ENCODE results near the gene AK2. TPM values are rescaled to one million over a fixed set of nuclear protein-coding genes. Genes with fewer than 3 reads are reported as not detected.

The AK2 gene
- polyA plus RNA-seq, 2 of the 4 experiments (the other 2 are of a cell fraction) = 164 to 178 TPM

DNA sequence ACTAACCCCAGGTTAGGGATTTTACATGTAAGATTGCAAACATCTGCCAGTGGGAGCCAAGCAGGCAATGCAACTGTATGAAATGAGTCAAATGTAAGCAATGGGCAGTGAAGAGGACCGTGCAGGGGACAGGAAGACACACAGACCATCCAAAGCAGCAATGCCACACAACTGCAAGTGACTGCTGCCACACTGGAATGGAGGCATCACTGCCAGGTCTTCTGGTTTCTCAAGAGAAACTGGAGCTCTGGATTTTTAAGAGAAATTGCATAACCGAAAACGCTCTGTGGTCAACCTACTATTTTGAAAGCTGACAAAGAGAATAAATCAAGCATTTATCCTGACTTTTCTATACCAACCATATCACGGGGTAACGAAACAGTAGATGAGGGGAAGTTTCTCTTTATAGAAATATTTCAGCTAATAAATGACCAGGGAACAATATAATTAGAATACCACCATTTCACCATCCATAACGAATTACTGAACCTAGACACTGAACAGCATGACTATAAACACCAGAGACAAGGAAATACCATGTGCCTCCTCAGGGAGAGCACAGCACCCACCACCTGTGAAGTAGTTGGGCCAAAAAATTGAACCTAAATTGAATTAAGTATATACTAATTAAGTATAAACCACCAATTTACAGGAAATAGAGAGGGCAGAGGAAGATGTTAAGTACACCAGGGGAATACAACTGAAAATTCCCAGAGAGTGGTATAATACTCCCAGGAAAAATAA is 4.4 kb downstream of the AK2 start:
- TF ChIP-seq CHD2 (IDR thresholded peaks at IDR 0.05; ENCODE audit: low read length, partially characterized antibody) (no peak), ZFP36 (IDR thresholded peaks at IDR 0.05; ENCODE audit: borderline replicate concordance, partially characterized antibody) (no peak), CHD4 (IDR thresholded peaks at IDR 0.05; ENCODE audit: borderline replicate concordance) (no peak), MAFK (IDR thresholded peaks at IDR 0.05; ENCODE audit: partially characterized antibody) (no peak), RARB (CRISPR knock-in tag; IDR thresholded peaks at IDR 0.05) (no peak), NPAS2 (CRISPR knock-in tag; IDR thresholded peaks at IDR 0.05; ENCODE audit: borderline replicate concordance) (no peak), GATA3 (IDR thresholded peaks at IDR 0.05; ENCODE audit: borderline replicate concordance) (no peak), KDM1A (IDR thresholded peaks at IDR 0.05; ENCODE audit: low read depth) (no peak), KDM5A (IDR thresholded peaks at IDR 0.05) (no peak), HDAC2 (IDR thresholded peaks at IDR 0.05) (no peak), TFCP2L1 (CRISPR knock-in tag; IDR thresholded peaks at IDR 0.05) (no peak), SMC3 (IDR thresholded peaks at IDR 0.05) (no peak), BHLHE40 (IDR thresholded peaks at IDR 0.05; ENCODE audit: low read depth, low read length) (no peak)
- no peak overlapping the region for H3K27ac ChIP-seq
- ChIA-PET CTCF (interaction anchor here (1.0 to 1.1 kb wide), 2 partner anchors 18 to 23 kb away, joined by 3 to 4 read pairs; no protein-coding TSS in a partner anchor), POLR2A (no interaction called here)
- no peak for FAIRE-seq
- H3K4me2 ChIP-seq = no peak overlapping the region; the same call in 2 of the 3 replicates
- DNase-seq (ENCODE audit: low read depth in 1 of 2, low spot score in 1 of 2) = no peak
- peaks cover 29% of the 10 kb centered on the region for H3K4me1 ChIP-seq
- H3K9me3 ChIP-seq = no peaks in the 10 kb centered on the region
- WGBS (ENCODE audit: missing lambda C conversion rate) = 84% methylated on average over 6 of the region's 6 CpGs
- H3K4me3 ChIP-seq = no peak overlapping the region
- no peak for ATAC-seq

DNA sequence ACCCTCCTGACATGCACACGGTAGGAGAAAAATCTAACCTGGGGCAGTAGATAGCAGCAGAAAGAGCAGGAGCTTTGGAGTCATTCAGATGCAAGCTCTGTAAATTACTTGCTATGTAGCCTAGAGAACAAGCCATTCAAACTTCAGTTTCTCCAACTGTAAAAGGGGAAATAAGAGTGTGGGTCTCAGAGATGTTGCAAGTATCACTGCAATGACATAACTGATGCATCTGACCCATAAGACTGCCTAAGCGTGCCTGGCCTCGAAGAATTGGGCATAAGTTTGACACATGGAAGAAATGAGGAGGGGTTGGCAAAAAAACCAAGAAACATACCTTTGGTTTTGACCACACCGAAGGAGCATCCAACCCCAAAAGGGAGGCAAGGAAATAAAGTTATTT is 5.2 kb downstream of the AK2 start:
- TF ChIP-seq PHF8 (IDR thresholded peaks at IDR 0.05; ENCODE audit: borderline replicate concordance, low read depth) = no peak
- TF ChIP-seq, protein P1, sequence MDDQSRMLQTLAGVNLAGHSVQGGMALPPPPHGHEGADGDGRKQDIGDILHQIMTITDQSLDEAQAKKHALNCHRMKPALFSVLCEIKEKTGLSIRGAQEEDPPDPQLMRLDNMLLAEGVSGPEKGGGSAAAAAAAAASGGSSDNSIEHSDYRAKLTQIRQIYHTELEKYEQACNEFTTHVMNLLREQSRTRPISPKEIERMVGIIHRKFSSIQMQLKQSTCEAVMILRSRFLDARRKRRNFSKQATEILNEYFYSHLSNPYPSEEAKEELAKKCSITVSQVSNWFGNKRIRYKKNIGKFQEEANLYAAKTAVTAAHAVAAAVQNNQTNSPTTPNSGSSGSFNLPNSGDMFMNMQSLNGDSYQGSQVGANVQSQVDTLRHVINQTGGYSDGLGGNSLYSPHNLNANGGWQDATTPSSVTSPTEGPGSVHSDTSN (IDR thresholded peaks at IDR 0.05) = no peak
- no peak for TF ChIP-seq CEBPB (IDR thresholded peaks at IDR 0.05)
- TF ChIP-seq BHLHE40 (IDR thresholded peaks at IDR 0.05; ENCODE audit: low read depth, low read length) = no peak
- no peak for TF ChIP-seq EHF (CRISPR knock-in tag; IDR thresholded peaks at IDR 0.05)
- no peak for TF ChIP-seq JUNB (IDR thresholded peaks at IDR 0.05)
- TF ChIP-seq FOXS1 (CRISPR knock-in tag; IDR thresholded peaks at IDR 0.05) = no peak
- TF ChIP-seq MAZ (IDR thresholded peaks at IDR 0.05; ENCODE audit: borderline replicate concordance, low read depth, low read length) = no peak
- no peak for TF ChIP-seq FOSL2 (IDR thresholded peaks at IDR 0.05)
- TF ChIP-seq FOSL2 (CRISPR knock-in tag; IDR thresholded peaks at IDR 0.05) = no peak
- no peaks in the 10 kb centered on the region for H3K9me3 ChIP-seq
- H3K4me3 ChIP-seq = no peak overlapping the region
- ATAC-seq (no peak), DNase-seq (ENCODE audit: low read depth in 1 of 2, low spot score in 1 of 2) (no peak), FAIRE-seq (no peak)
- CTCF ChIA-PET = interaction anchor here (0.5 to 2.8 kb wide), 4 partner anchors 24 to 98 kb away, joined by 3 to 16 read pairs (median 6); no protein-coding TSS in a partner anchor
- POLR2A ChIA-PET = no interaction called here
- peaks cover 29% of the 10 kb centered on the region for H3K4me1 ChIP-seq
- 89% methylated on average over 4 of the region's 4 CpGs for WGBS (ENCODE audit: missing lambda C conversion rate)
- no peak overlapping the region for H3K4me2 ChIP-seq
- H3K27ac ChIP-seq = no peak overlapping the region

DNA sequence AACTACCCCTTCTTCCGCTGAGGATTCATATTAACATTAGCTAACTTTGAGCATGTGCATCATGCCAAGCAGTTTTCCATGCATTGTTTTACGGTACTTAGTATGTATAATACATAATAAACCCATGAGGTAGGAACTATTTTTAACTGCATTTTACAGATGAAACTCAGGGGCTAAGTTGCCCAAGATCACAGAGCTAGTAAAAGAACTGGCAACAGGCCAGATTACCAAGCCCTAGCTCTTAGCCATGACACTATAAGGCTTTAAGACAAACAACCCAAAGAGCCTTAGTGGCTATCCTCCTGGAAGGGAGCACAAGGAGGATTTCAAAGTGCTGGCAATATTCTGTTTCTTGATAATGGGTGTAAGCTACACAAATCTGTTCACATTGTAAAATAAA is 6.1 kb downstream of the AK2 start:
- CTCF ChIA-PET = interaction anchor here (1.0 to 2.8 kb wide), 5 partner anchors 23 to 100 kb away, joined by 3 to 16 read pairs (median 3); no protein-coding TSS in a partner anchor
- ATAC-seq (no peak), DNase-seq (ENCODE audit: low read depth in 1 of 2, low spot score in 1 of 2) (no peak)

More for the DNA sequence above, 6.1 kb downstream of the AK2 start:
- Histone ChIP-seq H3K4me1 (peaks cover 27% of the 10 kb centered on the region), H3K4me2 (no peak overlapping the region), H3K27ac (no peak overlapping the region), H3K4me3 (no peak overlapping the region), H3K9me3 (no peaks in the 10 kb centered on the region)
- POLR2A ChIA-PET = interaction anchor here (1.0 kb wide), 1 partner anchor 66 kb away, joined by 3 read pairs; the partner anchor contains the start of gene RNF19B
- FAIRE-seq = no peak
- WGBS (ENCODE audit: missing lambda C conversion rate) = 95% methylated on average over 2 of the region's 2 CpGs
- TF ChIP-seq CEBPB (IDR thresholded peaks at IDR 0.05) = no peak
- no peak for TF ChIP-seq RCOR1 (IDR thresholded peaks at IDR 0.05; ENCODE audit: low read depth, low read length)
- no peak for TF ChIP-seq POLR2A (IDR thresholded peaks at IDR 0.05; ENCODE audit: low read length)
- TF ChIP-seq, protein P2, sequence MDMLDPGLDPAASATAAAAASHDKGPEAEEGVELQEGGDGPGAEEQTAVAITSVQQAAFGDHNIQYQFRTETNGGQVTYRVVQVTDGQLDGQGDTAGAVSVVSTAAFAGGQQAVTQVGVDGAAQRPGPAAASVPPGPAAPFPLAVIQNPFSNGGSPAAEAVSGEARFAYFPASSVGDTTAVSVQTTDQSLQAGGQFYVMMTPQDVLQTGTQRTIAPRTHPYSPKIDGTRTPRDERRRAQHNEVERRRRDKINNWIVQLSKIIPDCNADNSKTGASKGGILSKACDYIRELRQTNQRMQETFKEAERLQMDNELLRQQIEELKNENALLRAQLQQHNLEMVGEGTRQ (IDR thresholded peaks at IDR 0.05) = no peak
- TF ChIP-seq FOSB (CRISPR knock-in tag; IDR thresholded peaks at IDR 0.05) = no peak
- TF ChIP-seq CHD4 (IDR thresholded peaks at IDR 0.05; ENCODE audit: borderline replicate concordance) = no peak
- TF ChIP-seq PHF8 (IDR thresholded peaks at IDR 0.05; ENCODE audit: borderline replicate concordance, low read depth) = no peak
- no peak for TF ChIP-seq JUN (IDR thresholded peaks at IDR 0.05)
- TF ChIP-seq, protein P3, sequence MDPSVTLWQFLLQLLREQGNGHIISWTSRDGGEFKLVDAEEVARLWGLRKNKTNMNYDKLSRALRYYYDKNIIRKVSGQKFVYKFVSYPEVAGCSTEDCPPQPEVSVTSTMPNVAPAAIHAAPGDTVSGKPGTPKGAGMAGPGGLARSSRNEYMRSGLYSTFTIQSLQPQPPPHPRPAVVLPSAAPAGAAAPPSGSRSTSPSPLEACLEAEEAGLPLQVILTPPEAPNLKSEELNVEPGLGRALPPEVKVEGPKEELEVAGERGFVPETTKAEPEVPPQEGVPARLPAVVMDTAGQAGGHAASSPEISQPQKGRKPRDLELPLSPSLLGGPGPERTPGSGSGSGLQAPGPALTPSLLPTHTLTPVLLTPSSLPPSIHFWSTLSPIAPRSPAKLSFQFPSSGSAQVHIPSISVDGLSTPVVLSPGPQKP (IDR thresholded peaks at IDR 0.05; ENCODE audit: low read depth, low read length) = no peak
- TF ChIP-seq SMC3 (IDR thresholded peaks at IDR 0.05) = no peak
- no peak for TF ChIP-seq NPAS2 (CRISPR knock-in tag; IDR thresholded peaks at IDR 0.05; ENCODE audit: borderline replicate concordance)

Measured in A549 (cell line).